ENCODE results near the gene LRRC4C.

The LRRC4C gene

GRCh38 chr11:41400819-41401382 is 58.6 kb downstream of the LRRC4C start:
- H3K4me1 Mint-ChIP-seq (ENCODE audit: low read depth in 2 of 2), result no peaks in the 10 kb centered on the region

GRCh38 chr11:41400124-41400523 is 59.3 kb downstream of the LRRC4C start:
- ATAC-seq (replicated peaks) (no peak), DNase-seq (no peak)
- H3K27ac Mint-ChIP-seq, result no peak overlapping the region
- H3K4me1 Mint-ChIP-seq (ENCODE audit: low read depth in 2 of 2), result no peaks in the 10 kb centered on the region
- H3K4me3 Mint-ChIP-seq, result no peak overlapping the region
- H3K27me3 Mint-ChIP-seq, result no peaks in the 10 kb centered on the region
- no peaks in the 10 kb centered on the region for H3K36me3 Mint-ChIP-seq (ENCODE audit: insufficient read depth)
- peaks cover 8 to 28% of the 10 kb centered on the region in 2 donors for H3K9me3 Mint-ChIP-seq

More at GRCh38 chr11:41400819-41401382, 58.6 kb downstream of the LRRC4C start:
- no peak overlapping the region for H3K4me3 Mint-ChIP-seq
- H3K9me3 Mint-ChIP-seq, result peaks cover 8 to 33% of the 10 kb centered on the region in 2 donors
- ATAC-seq (replicated peaks) (no peak), DNase-seq (no peak)
- H3K27ac Mint-ChIP-seq, result no peak overlapping the region
- H3K27me3 Mint-ChIP-seq, result no peaks in the 10 kb centered on the region
- no peaks in the 10 kb centered on the region for H3K36me3 Mint-ChIP-seq (ENCODE audit: insufficient read depth)

GRCh38 chr11:41399323-41399722 is 60.1 kb downstream of the LRRC4C start:
- H3K4me3 Mint-ChIP-seq, result no peak overlapping the region
- no peaks in the 10 kb centered on the region for H3K4me1 Mint-ChIP-seq (ENCODE audit: low read depth in 2 of 2)
- no peaks in the 10 kb centered on the region for H3K27me3 Mint-ChIP-seq
- no peak for ATAC-seq (replicated peaks)
- H3K36me3 Mint-ChIP-seq (ENCODE audit: insufficient read depth), result no peaks in the 10 kb centered on the region
- peaks cover 6 to 28% of the 10 kb centered on the region in 2 donors for H3K9me3 Mint-ChIP-seq
- DNase-seq, result no peak
- H3K27ac Mint-ChIP-seq, result no peak overlapping the region

GRCh38 chr11:41398175-41398574 is 61.3 kb downstream of the LRRC4C start:
- no peaks in the 10 kb centered on the region for H3K36me3 Mint-ChIP-seq (ENCODE audit: insufficient read depth)
- H3K27ac Mint-ChIP-seq, result no peak overlapping the region
- H3K27me3 Mint-ChIP-seq, result no peaks in the 10 kb centered on the region
- DNase-seq (no peak), ATAC-seq (replicated peaks) (no peak)
- no peak overlapping the region for H3K4me3 Mint-ChIP-seq
- H3K4me1 Mint-ChIP-seq (ENCODE audit: low read depth in 2 of 2), result no peaks in the 10 kb centered on the region
- H3K9me3 Mint-ChIP-seq, result peaks cover 4 to 21% of the 10 kb centered on the region in 2 donors

- ATAC-seq (replicated peaks), result no peak
- Mint-ChIP-seq H3K9me3 (peaks cover 3 to 14% of the 10 kb centered on the region in 2 donors), H3K36me3 (ENCODE audit: insufficient read depth) (no peaks in the 10 kb centered on the region)
These were observed 64.8 kb downstream of the LRRC4C start for GRCh38 chr11:41394521-41395195.

GRCh38 chr11:41392596-41392995 is 66.9 kb downstream of the LRRC4C start:
- Mint-ChIP-seq H3K27me3 (no peaks in the 10 kb centered on the region), H3K4me3 (no peak overlapping the region), H3K27ac (no peak overlapping the region), H3K9me3 (peaks cover 0 to 5% of the 10 kb centered on the region in 2 donors), H3K36me3 (ENCODE audit: insufficient read depth) (no peaks in the 10 kb centered on the region), H3K4me1 (ENCODE audit: low read depth in 2 of 2) (no peaks in the 10 kb centered on the region)
- DNase-seq (no peak), ATAC-seq (replicated peaks) (no peak)

More at GRCh38 chr11:41394521-41395195, 64.8 kb downstream of the LRRC4C start:
- H3K27ac Mint-ChIP-seq, result no peak overlapping the region
- H3K27me3 Mint-ChIP-seq, result no peaks in the 10 kb centered on the region
- H3K4me1 Mint-ChIP-seq (ENCODE audit: low read depth in 2 of 2), result no peaks in the 10 kb centered on the region
- no peak overlapping the region for H3K4me3 Mint-ChIP-seq
- no peak for DNase-seq

GRCh38 chr11:41389623-41390130 is 69.8 kb downstream of the LRRC4C start:
- H3K36me3 Mint-ChIP-seq (ENCODE audit: insufficient read depth), result no peaks in the 10 kb centered on the region
- no peak for ATAC-seq (replicated peaks)
- peaks cover 0 to 5% of the 10 kb centered on the region in 2 donors for H3K9me3 Mint-ChIP-seq
- DNase-seq, result no peak
- no peaks in the 10 kb centered on the region for H3K27me3 Mint-ChIP-seq
- no peak overlapping the region for H3K4me3 Mint-ChIP-seq
- H3K4me1 Mint-ChIP-seq (ENCODE audit: low read depth in 2 of 2), result no peaks in the 10 kb centered on the region
- H3K27ac Mint-ChIP-seq, result no peak overlapping the region

GRCh38 chr11:41384329-41384728 is 75.1 kb downstream of the LRRC4C start:
- Mint-ChIP-seq H3K4me3 (no peak overlapping the region), H3K9me3 (peaks cover 4 to 5% of the 10 kb centered on the region in 2 donors), H3K4me1 (ENCODE audit: low read depth in 2 of 2) (no peaks in the 10 kb centered on the region), H3K36me3 (ENCODE audit: insufficient read depth) (no peaks in the 10 kb centered on the region), H3K27me3 (no peaks in the 10 kb centered on the region), H3K27ac (no peak overlapping the region)
- no peak for DNase-seq
- ATAC-seq (replicated peaks), result no peak

- H3K27me3 Mint-ChIP-seq, result no peaks in the 10 kb centered on the region
- H3K36me3 Mint-ChIP-seq (ENCODE audit: insufficient read depth), result no peaks in the 10 kb centered on the region
- H3K4me3 Mint-ChIP-seq, result no peak overlapping the region
- H3K9me3 Mint-ChIP-seq, result peaks cover 2 to 5% of the 10 kb centered on the region in 2 donors
- no peaks in the 10 kb centered on the region for H3K4me1 Mint-ChIP-seq (ENCODE audit: low read depth in 2 of 2)
- DNase-seq (no peak), ATAC-seq (replicated peaks) (no peak)
- H3K27ac Mint-ChIP-seq, result no peak overlapping the region
These were observed 75.7 kb downstream of the LRRC4C start for GRCh38 chr11:41383768-41384167.

- H3K27me3 Mint-ChIP-seq, result no peaks in the 10 kb centered on the region
- no peak for DNase-seq
- no peak overlapping the region for H3K27ac Mint-ChIP-seq
- H3K4me3 Mint-ChIP-seq, result no peak overlapping the region
- ATAC-seq (replicated peaks), result no peak
- H3K36me3 Mint-ChIP-seq (ENCODE audit: insufficient read depth), result no peaks in the 10 kb centered on the region
- H3K9me3 Mint-ChIP-seq, result peaks cover 2 to 5% of the 10 kb centered on the region in 2 donors
- H3K4me1 Mint-ChIP-seq (ENCODE audit: low read depth in 2 of 2), result no peaks in the 10 kb centered on the region
These were observed 76.5 kb downstream of the LRRC4C start for GRCh38 chr11:41382927-41383326.

- H3K27ac Mint-ChIP-seq, result no peak overlapping the region
- no peaks in the 10 kb centered on the region for H3K4me1 Mint-ChIP-seq (ENCODE audit: low read depth in 2 of 2)
- ATAC-seq (replicated peaks), result no peak
- peaks cover 2 to 11% of the 10 kb centered on the region in 2 donors for H3K9me3 Mint-ChIP-seq
- H3K36me3 Mint-ChIP-seq (ENCODE audit: insufficient read depth), result no peaks in the 10 kb centered on the region
- no peak for DNase-seq
- H3K4me3 Mint-ChIP-seq, result no peak overlapping the region
- no peaks in the 10 kb centered on the region for H3K27me3 Mint-ChIP-seq
These were observed 80.4 kb downstream of the LRRC4C start for GRCh38 chr11:41379084-41379483.

GRCh38 chr11:41377709-41378394 is 81.6 kb downstream of the LRRC4C start:
- no peaks in the 10 kb centered on the region for H3K27me3 Mint-ChIP-seq
- DNase-seq, result no peak

GRCh38 chr11:41351825-41352224 is 107.6 kb downstream of the LRRC4C start:
- Mint-ChIP-seq H3K4me3 (no peak overlapping the region), H3K9me3 (peaks cover 8 to 12% of the 10 kb centered on the region in 2 donors), H3K27me3 (no peaks in the 10 kb centered on the region), H3K4me1 (ENCODE audit: low read depth in 2 of 2) (no peaks in the 10 kb centered on the region), H3K36me3 (ENCODE audit: insufficient read depth) (no peaks in the 10 kb centered on the region), H3K27ac (no peak overlapping the region)
- ATAC-seq (replicated peaks) (no peak), DNase-seq (no peak)

More at GRCh38 chr11:41377709-41378394, 81.6 kb downstream of the LRRC4C start:
- ATAC-seq (replicated peaks), result no peak
- Mint-ChIP-seq H3K36me3 (ENCODE audit: insufficient read depth) (no peaks in the 10 kb centered on the region), H3K4me1 (ENCODE audit: low read depth in 2 of 2) (no peaks in the 10 kb centered on the region), H3K9me3 (peaks cover 2 to 11% of the 10 kb centered on the region in 2 donors), H3K4me3 (no peak overlapping the region), H3K27ac (no peak overlapping the region)

GRCh38 chr11:41346042-41346441 is 113.4 kb downstream of the LRRC4C start:
- H3K36me3 Mint-ChIP-seq (ENCODE audit: insufficient read depth), result no peaks in the 10 kb centered on the region
- H3K27ac Mint-ChIP-seq, result no peak overlapping the region
- no peaks in the 10 kb centered on the region for H3K4me1 Mint-ChIP-seq (ENCODE audit: low read depth in 2 of 2)
- peaks cover 3 to 11% of the 10 kb centered on the region in 2 donors for H3K9me3 Mint-ChIP-seq
- ATAC-seq (replicated peaks) (no peak), DNase-seq (no peak)
- H3K27me3 Mint-ChIP-seq, result no peaks in the 10 kb centered on the region
- no peak overlapping the region for H3K4me3 Mint-ChIP-seq
